ENCODE data around the gene SORBS1. TPM values are rescaled to one million over a fixed set of nuclear protein-coding genes. Genes with fewer than 3 reads are reported as not detected.

Gene SORBS1
- total and polyA plus RNA-seq, 9 of the 15 experiments (the other 6 are each of a cell fraction or from before 2014, with no cell fraction given), result 2.0 to 13.3 (median 6.5) TPM

Other genes starting within 250 kb of the SORBS1 start
- 43.8 and 49.6 TPM in 2 replicates for gene ALDH18A1, start 95.3 kb upstream of the SORBS1 start, total RNA-seq (2014; rRNA removed)
- 44.9 and 46.0 TPM in 2 replicates for gene ALDH18A1, start 95.3 kb upstream of the SORBS1 start, total RNA-seq (2014; rRNA removed; fragmentation: Illumina TruSeq; extraction: Trizol)
- gene ALDH18A1, start 95.3 kb upstream of the SORBS1 start, total RNA-seq (2015; rRNA removed; fragmentation: Illumina TruSeq; extraction: Trizol), result 41.3 and 42.4 TPM in 2 replicates
- gene ALDH18A1, start 95.3 kb upstream of the SORBS1 start, total RNA-seq (2021), result 64.0 and 64.8 TPM in 2 replicates
- 62.1 and 83.3 TPM in 2 replicates for gene ALDH18A1, start 95.3 kb upstream of the SORBS1 start, polyA plus RNA-seq (2011; rRNA removed)
- gene ALDH18A1, start 95.3 kb upstream of the SORBS1 start, polyA plus RNA-seq (2014; fragmentation: Illumina TruSeq; extraction: Trizol), result 53.7 and 68.0 TPM in 2 replicates
- gene ALDH18A1, start 95.3 kb upstream of the SORBS1 start, polyA plus RNA-seq (2014; fragmentation: Nextera tagmentation; extraction: Ambion mirVana), result 10 to 100 TPM; 12.0 to 25.9 TPM
- gene ALDH18A1, start 95.3 kb upstream of the SORBS1 start, polyA plus RNA-seq (2014; rRNA removed), result 40.8 and 47.8 TPM in 2 replicates
- gene TCTN3, start 132.6 kb upstream of the SORBS1 start, total RNA-seq (2014; rRNA removed), result 10.4 and 17.4 TPM in 2 replicates
- gene TCTN3, start 132.6 kb upstream of the SORBS1 start, total RNA-seq (2014; rRNA removed; fragmentation: Illumina TruSeq; extraction: Trizol), result 15.2 TPM in 2 replicates
- gene TCTN3, start 132.6 kb upstream of the SORBS1 start, total RNA-seq (2015; rRNA removed; fragmentation: Illumina TruSeq; extraction: Trizol), result 14.5 and 15.9 TPM in 2 replicates
- gene TCTN3, start 132.6 kb upstream of the SORBS1 start, total RNA-seq (2021), result 17.1 and 19.8 TPM in 2 replicates
- 25.8 and 26.0 TPM in 2 replicates for gene TCTN3, start 132.6 kb upstream of the SORBS1 start, polyA plus RNA-seq (2011; rRNA removed)
- 21.6 and 22.9 TPM in 2 replicates for gene TCTN3, start 132.6 kb upstream of the SORBS1 start, polyA plus RNA-seq (2014; fragmentation: Illumina TruSeq; extraction: Trizol)
- gene TCTN3, start 132.6 kb upstream of the SORBS1 start, polyA plus RNA-seq (2014; fragmentation: Nextera tagmentation; extraction: Ambion mirVana), result 10 to 100 TPM; 16.3 to 24.3 TPM
- 12.6 and 17.3 TPM in 2 replicates for gene TCTN3, start 132.6 kb upstream of the SORBS1 start, polyA plus RNA-seq (2014; rRNA removed)
- 0.18 and 0.49 TPM in 2 replicates for gene ENTPD1, start 194.8 kb upstream of the SORBS1 start, total RNA-seq (2014; rRNA removed)
- 0.16 and 0.47 TPM in 2 replicates for gene ENTPD1, start 194.8 kb upstream of the SORBS1 start, total RNA-seq (2014; rRNA removed; fragmentation: Illumina TruSeq; extraction: Trizol)
- 0.38 and 0.62 TPM in 2 replicates for gene ENTPD1, start 194.8 kb upstream of the SORBS1 start, total RNA-seq (2015; rRNA removed; fragmentation: Illumina TruSeq; extraction: Trizol)
- gene ENTPD1, start 194.8 kb upstream of the SORBS1 start, total RNA-seq (2021), result 0.35 and 0.38 TPM in 2 replicates
- gene ENTPD1, start 194.8 kb upstream of the SORBS1 start, polyA plus RNA-seq (2011; rRNA removed), result 0.07 and 0.37 TPM in 2 replicates
- gene ENTPD1, start 194.8 kb upstream of the SORBS1 start, polyA plus RNA-seq (2014; fragmentation: Illumina TruSeq; extraction: Trizol), result 0.10 and 0.37 TPM in 2 replicates
- 1 to 10 TPM; 1.2 to 1.5 TPM for gene ENTPD1, start 194.8 kb upstream of the SORBS1 start, polyA plus RNA-seq (2014; fragmentation: Nextera tagmentation; extraction: Ambion mirVana)
- gene ENTPD1, start 194.8 kb upstream of the SORBS1 start, polyA plus RNA-seq (2014; rRNA removed), result 0.12 and 0.35 TPM in 2 replicates